K562 (cell line): ENCODE data around the gene IMMP2L.

Experiments
- BACH1 ChIP-seq: fragments of 200-800 bp; sonication (Bioruptor generic); IDR thresholded peaks from 2 replicates; pipeline ENCODE4 v1.6.1; 2016; ENCODE audit warnings: missing genetic modification characterization, missing compliant biosample characterization
- EZH2 ChIP-seq: IDR thresholded peaks from 2 replicates; pipeline ENCODE4 v1.6.1; 2012; ENCODE audit warnings: low read depth, mild to moderate bottlenecking, inconsistent platforms, low read length, borderline replicate concordance
- IRF1 ChIP-seq: sonication (generic); formaldehyde crosslinking; IDR thresholded peaks from 2 replicates; pipeline ENCODE4 v1.8.0; 2022; ENCODE audit warnings: missing genetic modification reagents, mild to moderate bottlenecking, borderline replicate concordance
- MAZ ChIP-seq, 2 experiments: fragments of 450-650 bp in 1 of 2; sonication (generic) in 1 of 2; formaldehyde crosslinking; IDR thresholded peaks in 1 of 2; conservative IDR thresholded peaks in 1 of 2; 2 replicates each; pipeline versions ENCODE4 v1.4.0 to v1.5.0; 2020; ENCODE audit warnings: mild to moderate bottlenecking in 1 of 2, missing genetic modification reagents in 1 of 2
- NONO ChIP-seq, 2 experiments: fragments of 200-400 bp in 1 of 2; fragments of 450-650 bp in 1 of 2; formaldehyde crosslinking in 1 of 2; IDR thresholded peaks; 2 replicates each; pipeline ENCODE4 v1.6.1; 2017; ENCODE audit warnings: low read depth in 2 of 2, mild to moderate bottlenecking in 2 of 2, moderate library complexity in 2 of 2, low read length in 1 of 2
- POLR2A ChIP-seq: fragments of 450-650 bp; conservative IDR thresholded peaks from 2 replicates; pipeline ENCODE4 v1.6.1; 2016
- SNRNP70 ChIP-seq: fragments of 200-400 bp; formaldehyde crosslinking; optimal IDR thresholded peaks from 2 replicates; pipeline ENCODE3; 2017; ENCODE audit warnings: low read depth, low read length
- USF2 ChIP-seq: sonication (generic); formaldehyde crosslinking; IDR thresholded peaks from 2 replicates; pipeline ENCODE4 v1.5.0; 2020; ENCODE audit warnings: missing genetic modification reagents
- ZNF253 ChIP-seq: fragments of 250-450 bp; sonication (Bioruptor Pico); conservative IDR thresholded peaks from 2 replicates; pipeline ENCODE4 v1.6.1; 2021; ENCODE audit warnings: mild to moderate bottlenecking

- TF ChIP-seq BACH1 = no peak
- TF ChIP-seq IRF1 (CRISPR knock-in tag) = no peak
- TF ChIP-seq USF2 (CRISPR knock-in tag) = no peak
- TF ChIP-seq SNRNP70 = no peak
- no peak for TF ChIP-seq ZNF253
- TF ChIP-seq EZH2 = no peak
- TF ChIP-seq POLR2A = no peak
- TF ChIP-seq MAZ (CRISPR knock-in tag; conservative IDR thresholded peaks at IDR 0.05 in 1 of 2, IDR thresholded peaks at IDR 0.05 in 1 of 2) = no peak
- no peak for TF ChIP-seq NONO (IDR thresholded peaks at IDR 0.05; ENCODE audit: low read depth in 2 of 2, low read length in 1 of 2)
Observed at GRCh38 chr7:110771717-110772116, 790.6 kb downstream of the IMMP2L start.
